ENCODE data around the gene KCTD6.

GRCh38 chr3:58526515-58526957, 34.6 kb downstream of the KCTD6 start:
- no peak for TF ChIP-seq CTCF (IDR thresholded peaks at IDR 0.05)
- TF ChIP-seq EZH2 (IDR thresholded peaks at IDR 0.05), result no peak
- TF ChIP-seq EZH2phosphoT487 (IDR thresholded peaks at IDR 0.05), result no peak

Data from neural progenitor cell (in vitro differentiated cells).